Left renal cortex interstitium (tissue), 4 donors: ENCODE data around the gene TPK1. TPM values are rescaled to one million over a fixed set of nuclear protein-coding genes. Genes with fewer than 3 reads are reported as not detected.

Experiments
- DNase-seq, 4 donors: peaks; one replicate each; pipeline ENCODE4 v3.0.0-alpha.2; 2013; ENCODE audit warnings: low read depth in 4 of 4, low spot score in 2 of 4, missing footprints in 1 of 4
- polyA plus RNA-seq, 4 donors: library from polyadenylated mRNA; unstranded; fragments of 120-200 nt; gene quantifications; one replicate each; pipeline ENCODE4 v1.2.1, GENCODE V29; 2013; ENCODE audit not compliant: insufficient read length in 4 of 4

Gene TPK1
- polyA plus RNA-seq, 4 donors: 8.9 to 9.4 (median 9.2) TPM

- no peak for DNase-seq
Measured at GRCh38 chr7:144497282-144497681, 338.6 kb downstream of the TPK1 start.

DNA sequence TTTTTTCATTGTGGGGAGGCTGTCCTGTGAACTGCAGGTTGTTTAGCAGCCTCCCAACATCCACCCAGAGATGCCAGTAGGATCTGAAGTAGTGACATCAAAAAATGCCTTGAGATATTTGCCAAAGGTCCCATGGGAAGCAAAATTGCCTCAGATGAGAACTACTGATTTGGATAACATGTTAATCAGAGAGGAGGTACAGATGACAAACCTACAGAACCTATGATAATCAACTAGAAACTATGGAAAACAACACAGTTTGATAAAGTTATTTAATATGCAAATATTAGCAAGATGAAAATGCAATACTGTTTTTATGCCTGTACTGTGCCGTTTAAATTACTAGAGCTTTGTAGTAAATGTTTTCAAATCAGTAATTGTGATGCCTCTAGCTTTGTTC, 341.5 kb downstream of the TPK1 start:
- DNase-seq: no peak

GRCh38 chr7:144489504-144489903, 346.3 kb downstream of the TPK1 start:
- DNase-seq: no peak

DNA sequence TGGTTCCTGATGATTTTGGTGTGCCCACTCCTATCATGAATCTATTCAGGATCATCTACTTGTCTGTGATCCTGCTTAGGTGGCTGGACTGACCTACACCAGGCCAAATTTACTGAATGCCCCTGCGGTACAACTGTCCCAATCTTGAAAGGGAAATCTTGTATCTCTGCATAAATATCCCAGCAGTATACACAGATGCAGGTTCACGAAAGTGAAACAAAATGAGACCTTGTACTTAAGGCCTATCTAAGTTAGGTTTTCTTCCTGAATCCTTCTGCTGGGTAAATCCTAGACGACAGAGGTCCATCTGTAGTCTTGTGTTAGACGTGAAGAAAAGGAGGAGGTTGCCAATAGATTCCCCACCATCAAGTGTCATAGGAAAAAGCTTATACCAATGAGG, 346.9 kb downstream of the TPK1 start:
- no peak for DNase-seq

DNA sequence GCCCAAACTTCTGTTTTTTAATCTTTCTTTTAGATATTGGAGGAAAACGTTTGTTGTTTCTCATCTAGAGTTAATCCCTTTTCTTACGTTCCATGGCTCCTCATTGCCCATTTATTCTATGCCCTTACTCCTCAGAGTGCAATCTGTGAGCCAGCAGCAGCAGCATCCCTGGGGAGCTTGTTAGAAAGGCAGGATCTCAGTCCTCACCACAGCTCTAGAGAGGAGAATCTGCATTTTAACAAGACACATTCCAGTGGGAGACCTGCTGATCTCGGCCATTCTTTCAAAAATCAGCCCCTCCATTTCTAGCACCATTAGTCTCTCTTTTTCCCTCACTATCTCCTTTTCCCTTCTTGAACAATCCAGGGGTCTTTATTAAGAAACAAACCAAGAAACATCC, 348.0 kb downstream of the TPK1 start:
- DNase-seq: no peak

DNA sequence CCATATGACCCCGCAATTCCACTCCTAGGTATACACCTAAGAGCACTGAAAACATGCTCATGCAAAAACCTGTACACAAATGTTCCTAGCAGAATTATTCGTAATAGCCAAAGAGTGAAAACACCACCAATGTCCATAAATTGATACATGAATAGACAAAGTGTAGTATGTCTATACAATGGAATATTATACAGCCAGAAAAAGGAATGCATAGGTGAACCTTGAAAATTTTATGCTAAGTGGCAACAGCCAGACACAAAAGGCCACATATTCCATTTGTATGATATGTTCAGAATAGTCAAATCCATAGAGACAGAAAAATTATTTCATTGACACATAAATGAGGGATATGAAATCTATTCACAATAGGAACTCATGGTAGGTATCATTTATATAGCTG, 351.4 kb downstream of the TPK1 start:
- no peak for DNase-seq

- no peak for DNase-seq
Measured at GRCh38 chr7:144483189-144483588, 352.7 kb downstream of the TPK1 start.

GRCh38 chr7:144481833-144482232, 354.0 kb downstream of the TPK1 start:
- DNase-seq: no peak

GRCh38 chr7:144477348-144477747, 358.5 kb downstream of the TPK1 start:
- no peak for DNase-seq

DNA sequence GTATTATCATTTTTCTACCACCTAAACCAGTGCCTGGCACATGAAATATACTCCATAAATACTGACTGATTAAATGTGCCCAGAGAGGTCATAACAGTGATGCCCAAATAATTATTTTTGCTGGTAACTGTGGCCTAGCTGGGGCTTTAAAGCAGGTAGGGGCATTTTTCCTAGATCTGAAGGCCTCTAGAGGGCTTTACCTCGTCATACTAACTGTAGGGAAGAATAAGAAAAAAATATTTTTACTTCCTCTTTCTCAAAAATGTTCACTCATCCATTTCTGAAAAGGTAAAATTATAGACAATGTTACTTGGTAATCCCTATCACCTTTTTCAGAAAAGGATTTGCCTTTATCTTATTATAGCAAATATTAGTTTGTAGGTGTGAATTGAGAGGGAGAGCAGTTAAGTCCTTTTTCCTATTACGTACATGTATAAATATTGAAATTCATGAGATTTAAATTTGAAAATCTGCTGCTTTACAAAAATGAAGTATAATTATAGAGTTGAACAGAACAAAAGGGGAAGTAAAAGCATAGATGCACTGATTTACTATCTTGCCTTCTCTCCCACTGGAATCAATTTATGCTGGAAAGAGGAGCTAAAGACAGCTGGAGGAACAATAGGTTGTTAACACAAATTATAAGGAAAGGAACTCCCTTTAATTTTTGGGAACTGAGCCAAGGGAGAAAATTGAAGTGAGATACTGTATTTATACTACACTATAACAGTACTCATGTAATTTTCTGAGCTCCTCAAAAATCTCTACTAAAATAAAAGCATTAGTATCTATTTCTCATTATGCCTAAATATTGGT, 360.8 kb downstream of the TPK1 start:
- DNase-seq: no peak

DNA sequence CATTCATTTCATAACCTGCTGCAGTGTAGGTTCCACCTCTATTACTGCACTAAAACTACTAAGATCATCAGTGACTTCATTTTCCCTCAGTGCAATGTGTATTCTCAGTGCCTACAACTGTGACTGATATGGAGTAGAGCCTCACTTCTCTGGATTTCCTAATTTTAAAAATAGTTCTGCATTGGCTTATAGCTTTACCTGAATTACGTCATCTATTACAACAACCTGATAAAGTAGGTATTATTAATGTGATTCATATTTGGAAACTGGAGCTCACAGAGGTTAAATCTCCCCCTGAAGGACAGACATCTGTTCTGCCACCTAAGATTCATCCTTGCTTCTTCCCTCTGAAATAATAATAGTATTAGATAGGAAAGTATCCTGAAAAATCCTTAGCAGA, 361.5 kb downstream of the TPK1 start:
- DNase-seq: no peak

- no peak for DNase-seq
Measured at GRCh38 chr7:144473908-144474307, 361.9 kb downstream of the TPK1 start.

- no peak for DNase-seq
Measured at GRCh38 chr7:144470078-144470477, 365.8 kb downstream of the TPK1 start.

GRCh38 chr7:144468990-144469732, 366.7 kb downstream of the TPK1 start:
- no peak for DNase-seq

GRCh38 chr7:144459635-144460034, 376.2 kb downstream of the TPK1 start:
- DNase-seq: no peak

- DNase-seq: no peak
Measured at GRCh38 chr7:144455040-144455404, 380.8 kb downstream of the TPK1 start.

DNA sequence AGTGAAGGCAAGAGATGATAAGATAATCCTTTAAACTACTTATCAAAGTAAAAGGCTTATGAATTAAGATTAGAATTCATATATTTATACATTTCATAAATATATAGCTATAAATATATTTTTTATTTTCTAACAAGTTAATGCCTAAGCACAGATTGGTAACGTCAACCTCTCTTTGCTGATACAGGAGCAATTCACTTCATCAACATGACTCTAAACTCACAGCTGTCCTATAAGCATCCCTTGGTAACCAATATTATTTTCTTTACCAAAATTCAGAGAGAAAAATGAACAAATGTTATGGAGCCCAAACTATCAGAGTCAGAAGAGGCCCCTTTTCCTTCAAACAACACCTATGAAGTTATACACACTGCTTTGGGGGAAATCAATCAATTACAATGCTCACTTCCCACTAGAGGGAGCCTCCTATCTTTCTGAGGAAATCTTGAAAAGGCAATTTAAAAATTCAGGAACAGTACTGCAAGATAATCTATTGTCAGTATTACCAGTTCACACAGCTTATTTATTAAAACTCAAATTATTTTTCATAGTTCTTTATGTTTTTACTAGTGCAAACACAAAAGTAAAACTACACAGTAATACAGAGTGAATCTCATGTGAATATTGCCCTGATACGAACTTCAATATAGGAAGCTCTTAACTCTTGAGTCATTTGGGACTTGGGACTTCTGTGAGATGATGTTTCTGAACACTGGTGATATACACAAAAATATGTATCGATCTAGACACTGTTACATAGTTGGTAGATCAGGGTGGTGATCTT, 381.4 kb downstream of the TPK1 start:
- no peak for DNase-seq

GRCh38 chr7:144452064-144452463, 383.8 kb downstream of the TPK1 start:
- DNase-seq: no peak

- DNase-seq: no peak
Measured at GRCh38 chr7:144445590-144445989, 390.3 kb downstream of the TPK1 start.

- DNase-seq: no peak
Measured at GRCh38 chr7:144439717-144440205, 396.1 kb downstream of the TPK1 start.

GRCh38 chr7:144438759-144439158, 397.1 kb downstream of the TPK1 start:
- DNase-seq: no peak
